ENCODE results near the gene TRAM2.

Gene TRAM2

DNA sequence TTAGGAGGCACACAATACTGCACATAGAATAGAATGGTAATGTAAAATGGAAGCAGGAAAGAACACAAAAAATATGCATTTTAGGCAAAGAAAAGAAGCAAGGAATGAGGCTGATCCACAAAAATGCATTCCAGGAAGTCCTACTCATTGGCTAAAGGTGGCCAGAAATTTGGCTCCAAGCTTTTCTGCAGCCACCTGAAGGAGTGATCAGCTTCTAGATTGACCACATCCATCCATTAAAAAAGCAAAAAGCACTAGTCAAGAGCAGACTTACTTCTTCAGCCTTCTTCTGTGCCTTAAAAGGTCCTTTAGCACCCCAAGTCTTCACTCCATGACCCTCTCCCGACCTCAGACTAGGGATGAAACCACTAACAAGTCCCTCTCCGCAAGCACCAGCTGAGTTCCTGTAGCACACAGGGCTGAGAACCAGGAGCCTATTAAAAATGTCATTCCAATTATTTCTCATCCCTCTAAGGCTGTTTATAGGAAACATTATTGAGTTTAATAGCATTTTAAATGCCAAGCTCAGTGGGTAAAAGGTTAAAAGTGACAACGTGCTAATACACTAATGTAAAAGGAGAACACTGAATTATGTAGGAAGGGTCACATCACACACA is 36.5 kb downstream of the TRAM2 start:
- Histone ChIP-seq H3K9me3 (ENCODE audit: insufficient read depth, low read depth, low read length) (no peaks in the 10 kb centered on the region), H3K9ac (ENCODE audit: low read depth, low read length, poor library complexity, severe bottlenecking) (peak overlapping the region; percentile 90), H3K4me2 (ENCODE audit: low read depth, low read length, poor library complexity, severe bottlenecking) (peak overlapping the region; percentile 79), H4K20me1 (ENCODE audit: insufficient read depth, low read length, poor library complexity, severe bottlenecking) (no peaks in the 10 kb centered on the region), H3K27me3 (ENCODE audit: insufficient read depth, low read length, poor library complexity, severe bottlenecking) (no peaks in the 10 kb centered on the region), H3K9me2 (replicated peaks; ENCODE audit: low read depth, low read length) (no peaks in the 10 kb centered on the region), H3K79me2 (ENCODE audit: insufficient read depth, low read length) (peaks cover 81% of the 10 kb centered on the region), H2AFZ (ENCODE audit: low read length) (no peak overlapping the region), H3K4me3 (ENCODE audit: low read length, poor library complexity, severe bottlenecking) (no peak overlapping the region), H3K36me3 (ENCODE audit: insufficient read depth, low read length) (0 out of 2 replicates have a peak, but pooled peaks cover 7% of the 10 kb centered on the region), H3K4me1 (ENCODE audit: insufficient read depth, low read length, poor library complexity, severe bottlenecking) (peaks cover 94% of the 10 kb centered on the region), H3F3A (ENCODE audit: low read depth) (peaks cover 25% of the 10 kb centered on the region)
- TF ChIP-seq, protein P1, sequence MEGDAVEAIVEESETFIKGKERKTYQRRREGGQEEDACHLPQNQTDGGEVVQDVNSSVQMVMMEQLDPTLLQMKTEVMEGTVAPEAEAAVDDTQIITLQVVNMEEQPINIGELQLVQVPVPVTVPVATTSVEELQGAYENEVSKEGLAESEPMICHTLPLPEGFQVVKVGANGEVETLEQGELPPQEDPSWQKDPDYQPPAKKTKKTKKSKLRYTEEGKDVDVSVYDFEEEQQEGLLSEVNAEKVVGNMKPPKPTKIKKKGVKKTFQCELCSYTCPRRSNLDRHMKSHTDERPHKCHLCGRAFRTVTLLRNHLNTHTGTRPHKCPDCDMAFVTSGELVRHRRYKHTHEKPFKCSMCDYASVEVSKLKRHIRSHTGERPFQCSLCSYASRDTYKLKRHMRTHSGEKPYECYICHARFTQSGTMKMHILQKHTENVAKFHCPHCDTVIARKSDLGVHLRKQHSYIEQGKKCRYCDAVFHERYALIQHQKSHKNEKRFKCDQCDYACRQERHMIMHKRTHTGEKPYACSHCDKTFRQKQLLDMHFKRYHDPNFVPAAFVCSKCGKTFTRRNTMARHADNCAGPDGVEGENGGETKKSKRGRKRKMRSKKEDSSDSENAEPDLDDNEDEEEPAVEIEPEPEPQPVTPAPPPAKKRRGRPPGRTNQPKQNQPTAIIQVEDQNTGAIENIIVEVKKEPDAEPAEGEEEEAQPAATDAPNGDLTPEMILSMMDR (conservative IDR thresholded peaks at IDR 0.05; ENCODE audit: low read length) = no peak
- no peak for TF ChIP-seq EZH2phosphoT487 (IDR thresholded peaks at IDR 0.05; ENCODE audit: borderline replicate concordance)

DNA sequence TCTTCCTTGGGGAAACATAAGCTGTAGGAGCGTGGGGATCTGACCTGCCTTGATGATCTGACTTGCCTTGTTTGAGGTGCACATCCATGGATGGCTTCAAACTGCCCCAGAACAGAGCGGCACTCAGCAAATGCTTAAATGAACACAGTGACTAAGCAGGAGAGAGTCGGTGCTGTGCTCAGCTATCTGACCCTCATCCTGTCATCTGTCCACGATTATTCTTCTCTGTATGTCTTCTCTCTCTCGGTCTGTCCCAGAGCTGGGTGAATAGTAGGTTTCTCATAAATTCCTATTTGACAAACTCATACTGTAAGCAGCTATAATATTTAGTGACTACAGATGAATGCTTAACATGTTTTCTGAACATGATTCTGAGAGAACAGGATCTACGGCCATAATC is 37.3 kb downstream of the TRAM2 start:
- Histone ChIP-seq H3F3A (ENCODE audit: low read depth) (peaks cover 31% of the 10 kb centered on the region), H3K4me2 (ENCODE audit: low read depth, low read length, poor library complexity, severe bottlenecking) (peak overlapping the region; percentile 79), H4K20me1 (ENCODE audit: insufficient read depth, low read length, poor library complexity, severe bottlenecking) (no peaks in the 10 kb centered on the region)

DNA sequence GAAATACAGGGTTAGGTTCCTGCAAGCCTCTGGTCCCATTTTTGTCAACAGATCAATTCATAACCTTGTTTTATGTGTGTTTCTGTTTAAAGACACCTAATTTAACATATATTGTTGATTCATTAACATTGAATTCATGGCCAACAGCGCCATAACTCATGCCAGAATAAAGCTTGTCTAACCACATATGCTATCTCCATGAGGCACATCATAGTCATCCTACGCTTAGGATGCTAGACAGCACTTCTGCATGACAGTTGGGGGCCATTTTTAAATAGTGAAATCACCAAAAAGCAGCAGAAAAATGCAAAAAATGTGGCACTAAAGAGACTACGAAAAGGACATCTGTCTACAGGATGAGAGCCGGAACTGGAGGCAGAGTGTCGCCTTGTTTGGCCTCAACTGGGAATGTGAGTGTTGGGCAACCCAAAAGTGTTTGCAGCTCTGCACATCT is 37.9 kb downstream of the TRAM2 start:
- TF ChIP-seq, protein P1 (conservative IDR thresholded peaks at IDR 0.05; ENCODE audit: low read length) = no peak
- TF ChIP-seq EZH2phosphoT487 (IDR thresholded peaks at IDR 0.05; ENCODE audit: borderline replicate concordance) = no peak
- Histone ChIP-seq H3K4me2 (ENCODE audit: low read depth, low read length, poor library complexity, severe bottlenecking) (peak overlapping the region; percentile 79), H3K9me2 (replicated peaks; ENCODE audit: low read depth, low read length) (no peaks in the 10 kb centered on the region), H3K79me2 (ENCODE audit: insufficient read depth, low read length) (peaks cover 66% of the 10 kb centered on the region), H2AFZ (ENCODE audit: low read length) (no peak overlapping the region), H3K9me3 (ENCODE audit: insufficient read depth, low read depth, low read length) (no peaks in the 10 kb centered on the region), H3K27me3 (ENCODE audit: insufficient read depth, low read length, poor library complexity, severe bottlenecking) (no peaks in the 10 kb centered on the region), H3K36me3 (ENCODE audit: insufficient read depth, low read length) (peaks cover 15% of the 10 kb centered on the region; the same call in 1 of the 2 replicates), H4K20me1 (ENCODE audit: insufficient read depth, low read length, poor library complexity, severe bottlenecking) (no peaks in the 10 kb centered on the region), H3K4me3 (ENCODE audit: low read length, poor library complexity, severe bottlenecking) (no peak overlapping the region), H3F3A (ENCODE audit: low read depth) (peaks cover 36% of the 10 kb centered on the region), H3K9ac (ENCODE audit: low read depth, low read length, poor library complexity, severe bottlenecking) (peak overlapping the region; percentile 90), H3K4me1 (ENCODE audit: insufficient read depth, low read length, poor library complexity, severe bottlenecking) (peaks cover 93% of the 10 kb centered on the region)

More for the DNA sequence above, 37.3 kb downstream of the TRAM2 start:
- Histone ChIP-seq H3K36me3 (ENCODE audit: insufficient read depth, low read length) (peaks cover 10% of the 10 kb centered on the region; the same call in 1 of the 2 replicates), H3K79me2 (ENCODE audit: insufficient read depth, low read length) (peaks cover 73% of the 10 kb centered on the region), H3K4me3 (ENCODE audit: low read length, poor library complexity, severe bottlenecking) (no peak overlapping the region), H3K9ac (ENCODE audit: low read depth, low read length, poor library complexity, severe bottlenecking) (peak overlapping the region; percentile 90), H2AFZ (ENCODE audit: low read length) (no peak overlapping the region), H3K9me3 (ENCODE audit: insufficient read depth, low read depth, low read length) (no peaks in the 10 kb centered on the region), H3K9me2 (replicated peaks; ENCODE audit: low read depth, low read length) (no peaks in the 10 kb centered on the region), H3K27me3 (ENCODE audit: insufficient read depth, low read length, poor library complexity, severe bottlenecking) (no peaks in the 10 kb centered on the region), H3K4me1 (ENCODE audit: insufficient read depth, low read length, poor library complexity, severe bottlenecking) (peaks cover 94% of the 10 kb centered on the region)
- TF ChIP-seq, protein P1 (conservative IDR thresholded peaks at IDR 0.05; ENCODE audit: low read length) = no peak
- TF ChIP-seq EZH2phosphoT487 (IDR thresholded peaks at IDR 0.05; ENCODE audit: borderline replicate concordance) = no peak
